ENCODE measurements around the gene CACNA1S.

The CACNA1S gene

DNA sequence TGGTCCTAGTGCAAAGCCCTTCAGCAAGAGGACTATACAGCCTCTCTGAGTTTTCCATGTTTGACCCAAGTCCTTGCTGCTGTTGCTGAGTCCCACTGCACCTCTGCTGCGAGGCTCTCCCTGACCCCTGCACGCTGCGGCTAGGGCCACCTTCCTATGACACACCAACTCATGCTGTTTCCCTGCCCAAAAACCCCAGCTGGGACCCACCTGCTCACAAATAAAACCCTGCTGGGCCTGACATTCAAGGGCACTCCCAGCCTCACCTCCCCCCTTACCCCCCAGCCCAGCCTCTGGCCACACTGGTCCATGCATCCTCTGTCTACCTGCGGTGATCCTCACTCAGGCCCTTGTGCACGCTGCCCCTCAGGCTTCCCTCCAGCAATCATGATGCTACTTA lies 27.1 kb upstream of the CACNA1S start:
- H3K4me3 ChIP-seq (replicated peaks; ENCODE audit: low read depth, low read length), result no peak overlapping the region
- TF ChIP-seq, protein P1, sequence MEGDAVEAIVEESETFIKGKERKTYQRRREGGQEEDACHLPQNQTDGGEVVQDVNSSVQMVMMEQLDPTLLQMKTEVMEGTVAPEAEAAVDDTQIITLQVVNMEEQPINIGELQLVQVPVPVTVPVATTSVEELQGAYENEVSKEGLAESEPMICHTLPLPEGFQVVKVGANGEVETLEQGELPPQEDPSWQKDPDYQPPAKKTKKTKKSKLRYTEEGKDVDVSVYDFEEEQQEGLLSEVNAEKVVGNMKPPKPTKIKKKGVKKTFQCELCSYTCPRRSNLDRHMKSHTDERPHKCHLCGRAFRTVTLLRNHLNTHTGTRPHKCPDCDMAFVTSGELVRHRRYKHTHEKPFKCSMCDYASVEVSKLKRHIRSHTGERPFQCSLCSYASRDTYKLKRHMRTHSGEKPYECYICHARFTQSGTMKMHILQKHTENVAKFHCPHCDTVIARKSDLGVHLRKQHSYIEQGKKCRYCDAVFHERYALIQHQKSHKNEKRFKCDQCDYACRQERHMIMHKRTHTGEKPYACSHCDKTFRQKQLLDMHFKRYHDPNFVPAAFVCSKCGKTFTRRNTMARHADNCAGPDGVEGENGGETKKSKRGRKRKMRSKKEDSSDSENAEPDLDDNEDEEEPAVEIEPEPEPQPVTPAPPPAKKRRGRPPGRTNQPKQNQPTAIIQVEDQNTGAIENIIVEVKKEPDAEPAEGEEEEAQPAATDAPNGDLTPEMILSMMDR (IDR thresholded peaks at IDR 0.05; ENCODE audit: insufficient read depth, low read length, poor library complexity, severe bottlenecking), result no peak
- H3K36me3 ChIP-seq (ENCODE audit: control insufficient read depth, insufficient read depth, low read length), result peaks cover 19% of the 10 kb centered on the region
- no peaks in the 10 kb centered on the region for H3K27me3 ChIP-seq (replicated peaks; ENCODE audit: control insufficient read depth, insufficient read depth, low read length)
- DNase-seq (ENCODE audit: extremely low read depth, insufficient read length), result no peak

DNA sequence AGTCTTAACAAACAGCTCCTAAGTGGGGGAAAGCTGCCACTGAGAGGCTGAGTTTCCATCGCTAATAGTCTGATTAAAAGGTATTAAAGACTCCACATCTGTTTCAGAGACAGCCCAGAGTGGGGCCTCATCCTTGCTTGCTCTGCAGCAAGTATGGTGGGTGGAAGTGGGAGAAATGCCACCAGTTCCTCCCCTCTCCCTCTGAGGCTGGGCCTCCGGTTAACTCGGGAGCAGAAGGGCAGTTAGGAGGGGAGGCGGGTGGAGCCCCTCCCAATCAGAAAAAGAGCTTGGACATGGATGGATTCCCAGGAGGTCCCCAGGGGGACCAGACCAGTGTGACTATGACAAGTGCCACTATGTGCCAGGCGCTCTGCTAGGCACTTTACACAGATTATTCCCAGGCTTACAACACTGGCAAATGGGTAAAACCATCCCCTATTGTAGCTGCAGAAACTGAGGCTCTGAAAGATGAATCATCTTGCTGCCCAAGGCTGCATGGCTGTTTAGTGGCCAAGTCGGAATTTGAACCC lies 26.1 kb upstream of the CACNA1S start:
- Histone ChIP-seq H3K4me3 (replicated peaks; ENCODE audit: low read depth, low read length) (no peak overlapping the region), H3K27me3 (replicated peaks; ENCODE audit: control insufficient read depth, insufficient read depth, low read length) (no peaks in the 10 kb centered on the region), H3K36me3 (ENCODE audit: control insufficient read depth, insufficient read depth, low read length) (peaks cover 12% of the 10 kb centered on the region)
- DNase-seq (ENCODE audit: extremely low read depth, insufficient read length), result no peak
- TF ChIP-seq, protein P1 (IDR thresholded peaks at IDR 0.05; ENCODE audit: insufficient read depth, low read length, poor library complexity, severe bottlenecking), result no peak

DNA sequence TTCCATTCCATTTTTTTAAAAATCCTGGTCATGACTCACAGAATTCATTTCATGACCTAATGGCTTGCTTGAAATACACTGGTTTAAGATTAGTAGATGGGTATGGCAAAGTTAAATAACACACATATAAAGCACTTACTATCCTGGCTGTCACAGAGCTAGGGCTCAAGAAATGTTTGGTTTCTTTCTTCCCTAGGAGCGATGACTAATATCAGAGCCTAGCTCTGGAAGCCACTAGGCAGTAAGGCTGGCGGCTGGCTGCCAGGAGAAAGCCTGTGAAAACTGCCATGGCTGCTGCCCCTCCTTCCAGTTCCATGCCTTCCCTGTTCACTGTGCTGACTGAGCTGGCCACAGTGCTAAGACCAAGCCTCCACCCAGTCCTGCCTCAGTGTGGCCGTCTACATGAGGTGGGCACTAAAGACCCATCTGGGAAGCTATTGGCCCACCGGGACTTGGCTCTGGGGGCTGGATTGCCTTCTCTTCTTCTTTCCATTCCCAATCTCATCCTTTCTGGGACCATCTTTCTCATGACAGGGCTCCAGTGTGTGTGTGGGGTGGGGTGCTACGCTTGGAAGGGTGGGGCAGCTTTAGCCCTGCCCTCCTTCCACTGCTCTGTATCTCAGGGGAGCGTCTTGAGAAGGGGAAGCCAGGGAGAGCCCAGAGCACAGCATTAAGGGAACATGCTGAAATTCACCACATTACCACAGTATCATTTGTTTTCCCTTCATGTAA lies 25.5 kb upstream of the CACNA1S start:
- Histone ChIP-seq H3K36me3 (ENCODE audit: control insufficient read depth, insufficient read depth, low read length) (peaks cover 9% of the 10 kb centered on the region), H3K4me3 (replicated peaks; ENCODE audit: low read depth, low read length) (no peak overlapping the region), H3K27me3 (replicated peaks; ENCODE audit: control insufficient read depth, insufficient read depth, low read length) (no peaks in the 10 kb centered on the region)
- no peak for DNase-seq (ENCODE audit: extremely low read depth, insufficient read length)
- TF ChIP-seq, protein P1 (IDR thresholded peaks at IDR 0.05; ENCODE audit: insufficient read depth, low read length, poor library complexity, severe bottlenecking), result no peak

DNA sequence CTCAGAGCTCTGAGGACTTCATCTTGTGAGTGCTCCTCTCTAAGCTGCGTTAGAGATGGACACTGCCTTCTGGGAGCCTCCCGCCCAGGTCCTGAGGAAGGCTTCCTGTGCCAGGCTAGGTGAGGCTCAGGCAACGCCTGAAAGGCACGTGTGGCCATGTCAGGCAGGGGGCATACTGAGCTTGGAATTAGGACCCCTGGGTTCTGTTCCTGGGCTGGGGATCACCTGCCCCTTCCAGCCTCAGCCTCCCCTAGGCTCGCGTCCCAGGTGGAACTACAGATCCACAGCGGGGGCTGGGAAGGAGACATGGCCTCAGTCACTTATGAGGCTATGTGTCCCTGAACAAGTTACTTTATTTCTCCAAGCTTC lies 24.8 kb upstream of the CACNA1S start:
- Histone ChIP-seq H3K4me3 (replicated peaks; ENCODE audit: low read depth, low read length) (no peak overlapping the region), H3K36me3 (ENCODE audit: control insufficient read depth, insufficient read depth, low read length) (peaks cover 4% of the 10 kb centered on the region; the same call in 1 of the 2 replicates), H3K27me3 (replicated peaks; ENCODE audit: control insufficient read depth, insufficient read depth, low read length) (no peaks in the 10 kb centered on the region)
- DNase-seq (ENCODE audit: extremely low read depth, insufficient read length), result no peak
- TF ChIP-seq, protein P1 (IDR thresholded peaks at IDR 0.05; ENCODE audit: insufficient read depth, low read length, poor library complexity, severe bottlenecking), result no peak

DNA sequence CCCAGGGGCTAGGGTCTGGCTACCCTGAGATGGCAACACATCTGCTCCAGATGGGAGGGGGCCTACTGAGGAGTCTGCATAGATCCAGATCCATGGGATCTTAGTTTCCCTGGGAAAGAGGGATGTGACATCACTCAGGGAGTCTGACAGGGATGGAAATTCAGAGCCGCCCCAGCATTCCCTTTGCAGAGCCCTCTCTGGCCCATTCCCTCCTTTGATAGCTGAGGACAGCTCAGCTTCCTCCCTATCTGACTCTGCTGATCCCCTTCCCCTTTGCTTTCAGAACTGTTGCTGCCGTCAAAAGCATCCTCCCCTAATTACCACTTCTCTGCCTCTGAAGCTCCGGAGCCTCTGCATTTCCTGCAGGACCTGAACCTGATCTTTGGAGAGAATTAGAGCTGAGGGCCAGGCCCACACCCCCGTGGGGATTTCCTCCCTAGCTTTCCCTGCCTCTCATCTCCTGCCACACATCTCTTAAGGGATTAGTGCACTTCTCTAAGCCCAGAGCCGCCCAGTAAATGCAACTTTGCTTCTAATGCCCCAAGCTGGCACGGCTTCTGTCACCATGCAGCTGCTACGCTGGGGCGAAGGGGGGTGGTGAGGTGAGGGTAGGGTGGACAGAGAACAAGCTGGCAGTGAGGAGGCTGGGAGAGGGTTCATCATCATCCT lies 24.3 kb upstream of the CACNA1S start:
- Histone ChIP-seq H3K27me3 (replicated peaks; ENCODE audit: control insufficient read depth, insufficient read depth, low read length) (no peaks in the 10 kb centered on the region), H3K4me3 (replicated peaks; ENCODE audit: low read depth, low read length) (no peak overlapping the region), H3K36me3 (ENCODE audit: control insufficient read depth, insufficient read depth, low read length) (peaks cover 4% of the 10 kb centered on the region; the same call in 1 of the 2 replicates)
- no peak for DNase-seq (ENCODE audit: extremely low read depth, insufficient read length)
- TF ChIP-seq, protein P1 (IDR thresholded peaks at IDR 0.05; ENCODE audit: insufficient read depth, low read length, poor library complexity, severe bottlenecking), result no peak

Measured in GM06990 (cell line).